Fibroblast of pulmonary artery (primary cell): Measurements from ENCODE around the gene SH3GL3.

ENCODE experiments used
- DNase-seq: peaks from one replicate; pipeline ENCODE4 v3.0.0-alpha.2; 2010; ENCODE audit warnings: low read depth
- H3K4me3 ChIP-seq: replicated peaks from 2 replicates; pipeline ENCODE4 v1.5.1; 2011; ENCODE audit warnings: low read depth, mild to moderate bottlenecking, control low read depth, low read length, moderate library complexity
- TF ChIP-seq, protein P1 (sequence below): IDR thresholded peaks from 2 replicates; pipeline ENCODE4 v1.5.1; 2011; ENCODE audit warnings: mild to moderate bottlenecking, control low read depth, low read length, inconsistent platforms; ENCODE audit errors: missing control alignments

Gene SH3GL3

DNA sequence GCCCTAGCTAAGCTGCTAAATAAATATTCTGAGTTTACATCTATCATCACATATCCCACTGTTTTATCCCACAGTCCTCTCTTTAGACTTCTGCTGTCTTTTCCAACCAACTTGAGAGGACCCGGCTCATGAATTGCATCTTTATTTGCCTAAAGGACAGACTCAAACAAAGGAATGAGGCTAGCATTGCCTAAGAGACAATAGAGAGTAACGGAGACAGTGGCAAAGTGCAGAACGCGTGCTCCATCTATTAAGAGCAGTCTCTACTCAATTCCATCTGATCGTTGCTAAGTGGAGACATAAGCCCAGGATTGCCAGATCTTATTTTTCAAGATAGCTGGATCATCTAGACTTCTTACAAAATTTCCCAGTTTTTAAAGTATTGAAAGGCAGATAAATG, 209.1 kb downstream of the SH3GL3 start:
- no peak for DNase-seq
- TF ChIP-seq, protein P1, sequence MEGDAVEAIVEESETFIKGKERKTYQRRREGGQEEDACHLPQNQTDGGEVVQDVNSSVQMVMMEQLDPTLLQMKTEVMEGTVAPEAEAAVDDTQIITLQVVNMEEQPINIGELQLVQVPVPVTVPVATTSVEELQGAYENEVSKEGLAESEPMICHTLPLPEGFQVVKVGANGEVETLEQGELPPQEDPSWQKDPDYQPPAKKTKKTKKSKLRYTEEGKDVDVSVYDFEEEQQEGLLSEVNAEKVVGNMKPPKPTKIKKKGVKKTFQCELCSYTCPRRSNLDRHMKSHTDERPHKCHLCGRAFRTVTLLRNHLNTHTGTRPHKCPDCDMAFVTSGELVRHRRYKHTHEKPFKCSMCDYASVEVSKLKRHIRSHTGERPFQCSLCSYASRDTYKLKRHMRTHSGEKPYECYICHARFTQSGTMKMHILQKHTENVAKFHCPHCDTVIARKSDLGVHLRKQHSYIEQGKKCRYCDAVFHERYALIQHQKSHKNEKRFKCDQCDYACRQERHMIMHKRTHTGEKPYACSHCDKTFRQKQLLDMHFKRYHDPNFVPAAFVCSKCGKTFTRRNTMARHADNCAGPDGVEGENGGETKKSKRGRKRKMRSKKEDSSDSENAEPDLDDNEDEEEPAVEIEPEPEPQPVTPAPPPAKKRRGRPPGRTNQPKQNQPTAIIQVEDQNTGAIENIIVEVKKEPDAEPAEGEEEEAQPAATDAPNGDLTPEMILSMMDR: no peak
- no peak overlapping the region for H3K4me3 ChIP-seq

DNA sequence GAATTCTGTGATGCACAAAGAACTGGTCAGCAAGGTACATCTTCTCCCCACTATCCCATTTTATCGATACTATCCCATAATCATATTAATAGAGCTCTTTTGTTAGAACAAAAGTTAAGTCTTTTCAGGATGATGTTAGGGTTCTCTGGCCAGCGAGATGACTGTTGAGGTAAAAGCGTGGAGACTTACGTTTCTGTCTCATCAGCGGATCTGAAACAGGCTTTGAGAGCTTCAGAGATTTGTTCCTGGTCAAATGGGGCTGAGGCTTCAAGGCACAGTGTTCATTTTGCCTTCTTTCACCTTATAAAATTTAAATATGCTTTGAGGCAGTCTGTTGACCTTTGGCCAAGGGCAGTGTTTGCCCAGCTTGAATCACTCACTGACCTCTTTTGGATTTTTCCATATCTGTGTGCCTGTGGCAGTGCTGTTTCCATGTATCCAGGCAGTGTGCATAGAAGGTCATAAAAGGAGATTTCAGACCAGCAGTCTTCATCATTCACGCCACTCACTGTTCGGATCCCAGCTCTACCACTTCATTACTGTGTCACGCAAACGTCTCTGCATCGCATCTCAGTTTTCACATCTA, 209.9 kb downstream of the SH3GL3 start:
- TF ChIP-seq, protein P1: no peak
- H3K4me3 ChIP-seq: no peak overlapping the region
- no peak for DNase-seq

DNA sequence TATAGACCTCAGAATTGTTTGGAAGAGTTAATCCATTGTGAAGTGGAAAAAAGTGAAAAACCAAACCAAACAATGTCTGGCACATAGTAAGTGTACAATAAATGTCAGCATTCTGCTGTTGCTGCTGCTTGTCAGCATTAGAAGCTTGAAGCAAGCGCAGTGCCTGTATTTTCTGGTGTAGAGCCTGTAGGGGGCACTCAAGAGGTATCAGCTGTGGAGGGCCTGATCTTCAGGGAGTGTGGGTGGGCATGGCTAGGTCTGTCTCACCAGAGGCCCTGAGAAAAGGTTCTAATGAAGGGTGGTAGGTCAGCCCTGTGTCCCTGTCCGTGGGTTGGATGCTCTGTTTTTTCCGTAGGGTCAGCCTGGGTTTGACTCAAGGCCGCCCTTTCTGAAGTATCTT, 210.4 kb downstream of the SH3GL3 start:
- TF ChIP-seq, protein P1: peak; percentile 6
- no peak for DNase-seq
- H3K4me3 ChIP-seq: no peak overlapping the region

DNA sequence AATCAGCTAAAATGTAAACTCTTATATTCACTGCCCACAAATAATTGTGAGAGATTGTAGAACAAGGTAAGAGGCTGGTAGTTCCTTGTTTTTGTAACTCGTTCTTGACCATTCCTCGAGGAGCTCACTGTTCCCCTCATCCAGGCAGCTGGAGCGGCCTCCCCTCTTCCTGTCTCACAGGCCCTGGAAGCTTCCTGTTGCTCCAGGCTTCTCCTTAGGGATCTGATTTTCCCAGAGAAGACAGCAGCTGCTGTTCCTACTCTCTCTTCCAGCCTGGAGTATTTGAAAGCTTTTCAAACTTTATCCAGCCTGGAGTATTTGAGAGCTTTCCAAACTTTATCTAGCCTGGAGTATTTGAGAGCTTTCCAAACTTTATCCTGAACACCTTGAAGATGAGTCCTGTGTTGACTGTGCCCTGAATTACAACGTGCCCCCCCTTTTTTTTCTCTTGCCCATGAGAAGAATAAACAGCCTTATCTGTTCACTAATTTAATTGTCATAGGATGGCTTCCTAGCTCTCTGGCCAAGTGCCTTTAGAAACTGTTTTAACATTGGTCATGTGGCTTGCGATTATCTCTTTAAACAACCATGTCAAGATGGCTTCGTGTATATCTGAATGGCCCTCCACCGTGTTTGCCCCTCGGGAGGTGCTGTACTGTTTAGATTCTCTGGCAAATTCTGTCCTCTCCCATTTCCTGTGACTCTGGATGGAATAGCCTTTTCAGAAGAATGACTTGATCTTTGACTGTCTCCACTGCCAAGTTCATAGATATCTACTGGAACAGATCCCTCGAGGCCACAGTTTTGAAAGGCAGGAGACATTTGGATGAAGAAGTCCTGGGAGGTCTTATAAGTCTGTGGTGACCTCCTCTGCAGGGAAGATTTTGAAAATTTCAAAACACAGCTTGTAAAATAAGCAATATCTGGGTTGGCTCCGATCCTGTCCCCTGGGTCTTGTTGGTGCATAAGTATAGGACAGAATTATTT, 211.6 kb downstream of the SH3GL3 start:
- TF ChIP-seq, protein P1: no peak
- no peak for DNase-seq
- no peak overlapping the region for H3K4me3 ChIP-seq

DNA sequence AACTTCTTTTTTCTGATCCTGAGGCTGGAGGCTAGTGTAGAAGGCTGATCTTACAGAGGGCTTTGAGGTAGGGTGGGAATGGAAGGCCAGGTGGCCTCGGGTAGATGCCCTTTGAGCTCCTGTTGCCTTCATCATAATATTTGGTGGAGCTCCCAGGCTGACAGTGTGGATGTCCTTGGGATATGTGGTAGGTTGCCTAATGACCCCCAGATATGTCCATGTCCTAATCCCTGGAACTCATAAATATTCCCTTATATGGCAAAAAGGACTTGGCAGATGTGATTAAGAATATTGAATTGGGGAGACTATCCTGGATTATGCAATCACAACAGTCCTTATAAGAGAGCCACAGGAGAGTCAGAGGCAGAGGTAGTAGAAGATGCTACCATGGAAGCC, 212.3 kb downstream of the SH3GL3 start:
- TF ChIP-seq, protein P1: no peak
- no peak overlapping the region for H3K4me3 ChIP-seq
- no peak for DNase-seq

DNA sequence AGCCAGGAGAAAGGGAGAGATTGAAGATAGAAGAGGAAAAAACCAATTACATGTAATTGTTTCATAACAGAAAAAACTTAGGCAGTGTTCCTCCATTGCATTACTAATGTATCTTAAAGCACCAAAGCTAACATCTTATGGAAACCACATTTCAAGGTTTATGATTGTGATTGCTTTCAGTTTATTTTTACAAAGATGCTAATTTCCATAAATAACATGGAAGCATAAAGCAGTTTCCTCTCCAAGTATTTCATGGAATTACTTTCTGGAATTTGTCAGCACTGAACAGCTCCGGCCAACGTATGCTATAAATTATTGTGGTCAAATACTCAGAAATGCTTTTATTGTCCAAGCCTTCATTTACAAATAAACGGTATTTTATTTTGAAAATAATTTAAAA, 218.3 kb downstream of the SH3GL3 start:
- TF ChIP-seq, protein P1: no peak
- no peak overlapping the region for H3K4me3 ChIP-seq
- no peak for DNase-seq
